ENCODE data around the gene ZXDC.
A peak's percentile ranks its signal among the peaks of the same experiment; 100 is the strongest.

ZXDC gene

GRCh38 chr3:126481808-126482502 lies 6.3 kb upstream of the ZXDC start:
- TF ChIP-seq CTCF (conservative IDR thresholded peaks at IDR 0.05) = no peak
- no peak overlapping the region for H3K27ac ChIP-seq

GRCh38 chr3:126480861-126481260 lies 5.2 kb upstream of the ZXDC start:
- TF ChIP-seq CTCF (conservative IDR thresholded peaks at IDR 0.05) = no peak

GRCh38 chr3:126480206-126480605 lies 4.5 kb upstream of the ZXDC start:
- no peak for TF ChIP-seq CTCF (conservative IDR thresholded peaks at IDR 0.05)
- no peak overlapping the region for H3K27ac ChIP-seq

More at GRCh38 chr3:126480861-126481260, 5.2 kb upstream of the ZXDC start:
- no peak overlapping the region for H3K27ac ChIP-seq

GRCh38 chr3:126479642-126480041 lies 4.0 kb upstream of the ZXDC start:
- no peak overlapping the region for H3K27ac ChIP-seq
- no peak for TF ChIP-seq CTCF (conservative IDR thresholded peaks at IDR 0.05)

GRCh38 chr3:126478581-126479310 lies 3.1 kb upstream of the ZXDC start:
- TF ChIP-seq CTCF (conservative IDR thresholded peaks at IDR 0.05) = no peak
- H3K27ac ChIP-seq = peak overlapping the region; percentile 97

- TF ChIP-seq CTCF (conservative IDR thresholded peaks at IDR 0.05) = no peak
These were observed 1.3 kb upstream of the ZXDC start for GRCh38 chr3:126477061-126477380.

GRCh38 chr3:126476166-126477060 lies 722 bp upstream of the ZXDC start:
- H3K27ac ChIP-seq = peak overlapping the region; percentile 97
- TF ChIP-seq CTCF (conservative IDR thresholded peaks at IDR 0.05) = no peak

More at GRCh38 chr3:126477061-126477380, 1.3 kb upstream of the ZXDC start:
- peak overlapping the region; percentile 97 for H3K27ac ChIP-seq

Data from VCaP (cell line).